ENCODE results near the gene CETN1. TPM values are rescaled to one million over a fixed set of nuclear protein-coding genes. Genes with fewer than 3 reads are reported as not detected.

Gene CETN1
- total and polyA plus RNA-seq, 2 of the 13 experiments (the other 11 are each of a cell fraction or from before 2014, with no cell fraction given), result not detected

GRCh38 chr18:612156-612555 is 32.0 kb downstream of the CETN1 start:
- 14% methylated on average over 7 of the region's 7 CpGs for WGBS (ENCODE audit: low lambda C conversion rate)
- Histone ChIP-seq H3K27me3 (ENCODE audit: control insufficient read depth in 1 of 2, insufficient read depth in 2 of 2, low read length in 2 of 2) (no peaks in the 10 kb centered on the region; a peak in 2 of 5 replicates), H3K9ac (ENCODE audit: insufficient read depth, low read depth, low read length) (no peak overlapping the region), H3K27ac (ENCODE audit: extremely low read length, insufficient read depth, low read length) (no peak overlapping the region), H3K79me2 (ENCODE audit: insufficient read depth, low read length) (no peaks in the 10 kb centered on the region), H2AFZ (ENCODE audit: low read length) (no peak overlapping the region), H3K4me1 (ENCODE audit: insufficient read depth, low read length) (no peaks in the 10 kb centered on the region), H3K9me3 (ENCODE audit: low read length) (no peaks in the 10 kb centered on the region), H3K4me3 (replicated peaks in 1 of 3; ENCODE audit: insufficient read depth in 1 of 3, low read depth in 2 of 3, low read length in 3 of 3) (no peak overlapping the region), H3K36me3 (replicated peaks in 1 of 2; ENCODE audit: control insufficient read depth in 1 of 2, insufficient read depth in 2 of 2, low read length in 2 of 2) (no peaks in the 10 kb centered on the region), H4K20me1 (ENCODE audit: insufficient read depth, low read length) (no peaks in the 10 kb centered on the region), H3K4me2 (ENCODE audit: low read depth, low read length) (no peak overlapping the region)
- no TSS peak for BruUV-seq (replicated peaks)
- CTCF ChIA-PET (ENCODE audit: low intra/inter-chr PET ratio, low total read pairs), result no interaction called here
- intact Hi-C loops (cut with micrococcal nuclease; ENCODE audit: unreplicated experiment), result no loop called here
- TF ChIP-seq ZBTB21 (CRISPR knock-in tag; IDR thresholded peaks at IDR 0.05) (no peak), SIN3B (IDR thresholded peaks at IDR 0.05; ENCODE audit: low read length) (no peak), RBM39 (IDR thresholded peaks at IDR 0.05; ENCODE audit: low read depth, low read length, poor library complexity, severe bottlenecking) (no peak), ZNF713 (CRISPR knock-in tag; IDR thresholded peaks at IDR 0.05) (no peak), CEBPZ (IDR thresholded peaks at IDR 0.05; ENCODE audit: low read length) (no peak), ETV5 (CRISPR knock-in tag; IDR thresholded peaks at IDR 0.05; ENCODE audit: borderline replicate concordance) (no peak), ETV6 (CRISPR knock-in tag; conservative IDR thresholded peaks at IDR 0.05) (no peak), NR2F1 (CRISPR knock-in tag; IDR thresholded peaks at IDR 0.05) (no peak), CTCF (CRISPR knock-in tag; IDR thresholded peaks at IDR 0.05) (no peak), ZNF275 (CRISPR knock-in tag; IDR thresholded peaks at IDR 0.05; ENCODE audit: borderline replicate concordance) (no peak), PRMT3 (CRISPR knock-in tag; IDR thresholded peaks at IDR 0.05; ENCODE audit: borderline replicate concordance, low read depth) (no peak), HNRNPL (IDR thresholded peaks at IDR 0.05; ENCODE audit: low read depth, low read length) (no peak), ZNF335 (CRISPR knock-in tag; IDR thresholded peaks at IDR 0.05) (no peak), LBX2 (CRISPR knock-in tag; IDR thresholded peaks at IDR 0.05; ENCODE audit: borderline replicate concordance) (no peak), ZBTB3 (CRISPR knock-in tag; IDR thresholded peaks at IDR 0.05; ENCODE audit: borderline replicate concordance, low read depth) (no peak), ZIK1 (CRISPR knock-in tag; IDR thresholded peaks at IDR 0.05; ENCODE audit: borderline replicate concordance, low read depth) (no peak)
- DNase-seq (ENCODE audit: low spot score) (no peak), FAIRE-seq (no peak), ATAC-seq (no peak)
- POLR2A ChIA-PET, result no interaction called here
- in situ Hi-C loops (cut with HindIII; ENCODE audit: extremely low pct_ligation_motif_present, low pct_unique_long_range_greater_than_20kb), result loop anchor here (10.0 to 25.0 kb wide), 2 partner anchors 225 to 337 kb away; no protein-coding TSS in a partner anchor

Measured in HepG2 (cell line).